ENCODE data around the gene RAE1.
A peak's percentile ranks its signal among the peaks of the same experiment; 100 is the strongest.

Gene RAE1

GRCh38 chr20:57388953-57389694 lies 38.1 kb downstream of the RAE1 start:
- peak in 1 of 2 donors; percentile 46 for DNase-seq (ENCODE audit: low read depth in 2 of 2)

GRCh38 chr20:57389695-57390603 lies 38.9 kb downstream of the RAE1 start:
- peak in 1 of 2 donors; percentile 49 for DNase-seq (ENCODE audit: low read depth in 2 of 2)

- peak; percentile 50 to 69 for DNase-seq (ENCODE audit: low read depth in 2 of 2)
Measured at GRCh38 chr20:57390604-57391438, 39.8 kb downstream of the RAE1 start, which contains the start of gene RBM38. Gene RBM38 (plus strand): TSS chr20:57391396. CDS start chr20:57391582, 186 bp downstream.

GRCh38 chr20:57391439-57392301 lies 40.6 kb downstream of the RAE1 start:
- no peak for DNase-seq (ENCODE audit: low read depth in 2 of 2)

GRCh38 chr20:57392512-57393271 lies 41.6 kb downstream of the RAE1 start:
- DNase-seq (ENCODE audit: low read depth in 2 of 2), result peak; percentile 26 to 41

GRCh38 chr20:57393321-57394120 lies 42.5 kb downstream of the RAE1 start:
- DNase-seq (ENCODE audit: low read depth in 2 of 2), result no peak

- DNase-seq (ENCODE audit: low read depth in 2 of 2), result no peak
Measured at GRCh38 chr20:57394121-57395082, 43.3 kb downstream of the RAE1 start.

GRCh38 chr20:57395111-57395966 lies 44.3 kb downstream of the RAE1 start:
- DNase-seq (ENCODE audit: low read depth in 2 of 2), result no peak

- DNase-seq (ENCODE audit: low read depth in 2 of 2), result no peak
Measured at GRCh38 chr20:57396212-57396983, 45.3 kb downstream of the RAE1 start.

GRCh38 chr20:57396984-57397692 lies 46.1 kb downstream of the RAE1 start:
- no peak for DNase-seq (ENCODE audit: low read depth in 2 of 2)

GRCh38 chr20:57397693-57398108 lies 46.6 kb downstream of the RAE1 start:
- DNase-seq (ENCODE audit: low read depth in 2 of 2), result no peak

- peak; percentile 59 to 80 for DNase-seq (ENCODE audit: low read depth in 2 of 2)
Measured at GRCh38 chr20:57398231-57398821, 47.3 kb downstream of the RAE1 start.

- DNase-seq (ENCODE audit: low read depth in 2 of 2), result no peak
Measured at GRCh38 chr20:57398901-57399535, 48.0 kb downstream of the RAE1 start.

GRCh38 chr20:57399587-57400155 lies 48.6 kb downstream of the RAE1 start:
- DNase-seq (ENCODE audit: low read depth in 2 of 2), result no peak
